Breast epithelium (tissue), 3 donors: ENCODE data around the gene GPC5.

Experiments
- POLR2A ChIP-seq: fragments of 450-650 bp; IDR thresholded peaks from one replicate; pipeline ENCODE4 v1.6.1; 2016; ENCODE audit warnings: antibody characterized with exemption, mild to moderate bottlenecking, moderate library complexity
- POLR2AphosphoS5 ChIP-seq, 3 donors: sonication (generic); formaldehyde crosslinking; IDR thresholded peaks; one replicate each; pipeline ENCODE4 v1.6.1; 2017; ENCODE audit warnings: antibody characterized with exemption in 3 of 3
- TF ChIP-seq, protein P1 (sequence below), 3 donors: fragments of 450-650 bp; IDR thresholded peaks; one replicate each; pipeline ENCODE4 v1.5.1; 2016 to 2017; ENCODE audit warnings: antibody characterized with exemption in 3 of 3, mild to moderate bottlenecking in 3 of 3, moderate library complexity in 3 of 3

- TF ChIP-seq, protein P1, sequence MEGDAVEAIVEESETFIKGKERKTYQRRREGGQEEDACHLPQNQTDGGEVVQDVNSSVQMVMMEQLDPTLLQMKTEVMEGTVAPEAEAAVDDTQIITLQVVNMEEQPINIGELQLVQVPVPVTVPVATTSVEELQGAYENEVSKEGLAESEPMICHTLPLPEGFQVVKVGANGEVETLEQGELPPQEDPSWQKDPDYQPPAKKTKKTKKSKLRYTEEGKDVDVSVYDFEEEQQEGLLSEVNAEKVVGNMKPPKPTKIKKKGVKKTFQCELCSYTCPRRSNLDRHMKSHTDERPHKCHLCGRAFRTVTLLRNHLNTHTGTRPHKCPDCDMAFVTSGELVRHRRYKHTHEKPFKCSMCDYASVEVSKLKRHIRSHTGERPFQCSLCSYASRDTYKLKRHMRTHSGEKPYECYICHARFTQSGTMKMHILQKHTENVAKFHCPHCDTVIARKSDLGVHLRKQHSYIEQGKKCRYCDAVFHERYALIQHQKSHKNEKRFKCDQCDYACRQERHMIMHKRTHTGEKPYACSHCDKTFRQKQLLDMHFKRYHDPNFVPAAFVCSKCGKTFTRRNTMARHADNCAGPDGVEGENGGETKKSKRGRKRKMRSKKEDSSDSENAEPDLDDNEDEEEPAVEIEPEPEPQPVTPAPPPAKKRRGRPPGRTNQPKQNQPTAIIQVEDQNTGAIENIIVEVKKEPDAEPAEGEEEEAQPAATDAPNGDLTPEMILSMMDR (IDR thresholded peaks at IDR 0.05), result no peak
- TF ChIP-seq POLR2AphosphoS5 (IDR thresholded peaks at IDR 0.05) (no peak), POLR2A (no peak)
These were observed 853.3 kb downstream of the GPC5 start for GRCh38 chr13:92251671-92252210.
